ENCODE data around the gene JUND.
A peak's percentile ranks its signal among the peaks of the same experiment; 100 is the strongest.

JUND gene

GRCh38 chr19:18317961-18318800 is 36.8 kb upstream of the JUND start:
- Mint-ChIP-seq H3K4me3 (peak overlapping the region; percentile 68), H3K4me1 (ENCODE audit: low read depth) (peaks cover 53% of the 10 kb centered on the region), H3K27ac (peak overlapping the region; percentile 96), H3K27me3 (no peaks in the 10 kb centered on the region), H3K36me3 (ENCODE audit: low read depth) (peaks cover 48% of the 10 kb centered on the region), H3K9me3 (no peaks in the 10 kb centered on the region)
- intact Hi-C loops (cut with micrococcal nuclease) = loop anchor here (1.0 kb wide), 1 partner anchor 13 kb away; no protein-coding TSS in a partner anchor

- H3K4me1 Mint-ChIP-seq (ENCODE audit: low read depth) = peaks cover 19% of the 10 kb centered on the region
- H3K27me3 Mint-ChIP-seq = no peaks in the 10 kb centered on the region
- H3K36me3 Mint-ChIP-seq (ENCODE audit: low read depth) = peaks cover 80% of the 10 kb centered on the region
- H3K27ac Mint-ChIP-seq = no peak overlapping the region
- no peak overlapping the region for H3K4me3 Mint-ChIP-seq
- H3K9me3 Mint-ChIP-seq = no peaks in the 10 kb centered on the region
- intact Hi-C loops (cut with micrococcal nuclease) = no loop called here
Measured at GRCh38 chr19:18313398-18313797, 32.0 kb upstream of the JUND start.

- H3K27ac Mint-ChIP-seq = peak overlapping the region; percentile 50
Measured at GRCh38 chr19:18312092-18312534, 30.7 kb upstream of the JUND start.

GRCh38 chr19:18311502-18312091 is 30.2 kb upstream of the JUND start:
- intact Hi-C loops (cut with micrococcal nuclease) = no loop called here
- no peak overlapping the region for H3K4me3 Mint-ChIP-seq
- peaks cover 98% of the 10 kb centered on the region for H3K36me3 Mint-ChIP-seq (ENCODE audit: low read depth)
- no peaks in the 10 kb centered on the region for H3K9me3 Mint-ChIP-seq
- H3K27me3 Mint-ChIP-seq = no peaks in the 10 kb centered on the region
- peaks cover 21% of the 10 kb centered on the region for H3K4me1 Mint-ChIP-seq (ENCODE audit: low read depth)
- H3K27ac Mint-ChIP-seq = no peak overlapping the region

More at GRCh38 chr19:18312092-18312534, 30.7 kb upstream of the JUND start:
- Mint-ChIP-seq H3K4me1 (ENCODE audit: low read depth) (peaks cover 16% of the 10 kb centered on the region), H3K9me3 (no peaks in the 10 kb centered on the region), H3K4me3 (no peak overlapping the region), H3K27me3 (no peaks in the 10 kb centered on the region), H3K36me3 (ENCODE audit: low read depth) (peaks cover 93% of the 10 kb centered on the region)
- intact Hi-C loops (cut with micrococcal nuclease) = no loop called here

- Mint-ChIP-seq H3K4me3 (no peak overlapping the region), H3K9me3 (no peaks in the 10 kb centered on the region), H3K4me1 (ENCODE audit: low read depth) (peaks cover 28% of the 10 kb centered on the region), H3K27ac (no peak overlapping the region), H3K36me3 (ENCODE audit: low read depth) (peaks cover 100% of the 10 kb centered on the region), H3K27me3 (no peaks in the 10 kb centered on the region)
- intact Hi-C loops (cut with micrococcal nuclease) = no loop called here
Measured at GRCh38 chr19:18310966-18311365, 29.5 kb upstream of the JUND start.

- Mint-ChIP-seq H3K27ac (no peak overlapping the region), H3K27me3 (no peaks in the 10 kb centered on the region), H3K4me3 (no peak overlapping the region)
Measured at GRCh38 chr19:18310118-18310909, 28.9 kb upstream of the JUND start.

GRCh38 chr19:18309525-18310064 is 28.2 kb upstream of the JUND start:
- H3K9me3 Mint-ChIP-seq = no peaks in the 10 kb centered on the region
- intact Hi-C loops (cut with micrococcal nuclease) = no loop called here
- peaks cover 41% of the 10 kb centered on the region for H3K4me1 Mint-ChIP-seq (ENCODE audit: low read depth)
- H3K27me3 Mint-ChIP-seq = no peaks in the 10 kb centered on the region
- no peak overlapping the region for H3K4me3 Mint-ChIP-seq
- peaks cover 97% of the 10 kb centered on the region for H3K36me3 Mint-ChIP-seq (ENCODE audit: low read depth)
- H3K27ac Mint-ChIP-seq = no peak overlapping the region

More at GRCh38 chr19:18310118-18310909, 28.9 kb upstream of the JUND start:
- Mint-ChIP-seq H3K4me1 (ENCODE audit: low read depth) (peaks cover 34% of the 10 kb centered on the region), H3K9me3 (no peaks in the 10 kb centered on the region), H3K36me3 (ENCODE audit: low read depth) (peaks cover 98% of the 10 kb centered on the region)
- intact Hi-C loops (cut with micrococcal nuclease) = no loop called here

GRCh38 chr19:18308948-18309325 is 27.5 kb upstream of the JUND start:
- peaks cover 93% of the 10 kb centered on the region for H3K36me3 Mint-ChIP-seq (ENCODE audit: low read depth)
- no peak overlapping the region for H3K27ac Mint-ChIP-seq
- no peaks in the 10 kb centered on the region for H3K9me3 Mint-ChIP-seq
- no peak overlapping the region for H3K4me3 Mint-ChIP-seq
- intact Hi-C loops (cut with micrococcal nuclease) = no loop called here
- peaks cover 48% of the 10 kb centered on the region for H3K4me1 Mint-ChIP-seq (ENCODE audit: low read depth)
- H3K27me3 Mint-ChIP-seq = no peaks in the 10 kb centered on the region

- no peak overlapping the region for H3K4me3 Mint-ChIP-seq
Measured at GRCh38 chr19:18308051-18308947, 26.9 kb upstream of the JUND start.

GRCh38 chr19:18307271-18307681 is 25.9 kb upstream of the JUND start:
- H3K36me3 Mint-ChIP-seq (ENCODE audit: low read depth) = peaks cover 77% of the 10 kb centered on the region
- H3K4me1 Mint-ChIP-seq (ENCODE audit: low read depth) = peaks cover 58% of the 10 kb centered on the region
- H3K9me3 Mint-ChIP-seq = no peaks in the 10 kb centered on the region
- H3K27ac Mint-ChIP-seq = peak overlapping the region; percentile 30
- no peaks in the 10 kb centered on the region for H3K27me3 Mint-ChIP-seq
- intact Hi-C loops (cut with micrococcal nuclease) = no loop called here
- H3K4me3 Mint-ChIP-seq = no peak overlapping the region

More at GRCh38 chr19:18308051-18308947, 26.9 kb upstream of the JUND start:
- Mint-ChIP-seq H3K36me3 (ENCODE audit: low read depth) (peaks cover 87% of the 10 kb centered on the region), H3K27ac (no peak overlapping the region), H3K4me1 (ENCODE audit: low read depth) (peaks cover 54% of the 10 kb centered on the region), H3K9me3 (no peaks in the 10 kb centered on the region), H3K27me3 (no peaks in the 10 kb centered on the region)
- intact Hi-C loops (cut with micrococcal nuclease) = no loop called here

GRCh38 chr19:18306888-18307260 is 25.5 kb upstream of the JUND start:
- intact Hi-C loops (cut with micrococcal nuclease) = no loop called here
- Mint-ChIP-seq H3K9me3 (no peaks in the 10 kb centered on the region), H3K4me3 (no peak overlapping the region), H3K4me1 (ENCODE audit: low read depth) (peaks cover 58% of the 10 kb centered on the region), H3K27me3 (no peaks in the 10 kb centered on the region), H3K36me3 (ENCODE audit: low read depth) (peaks cover 73% of the 10 kb centered on the region), H3K27ac (peak overlapping the region; percentile 30)

GRCh38 chr19:18306209-18306887 is 24.9 kb upstream of the JUND start:
- peaks cover 67% of the 10 kb centered on the region for H3K36me3 Mint-ChIP-seq (ENCODE audit: low read depth)
- peak overlapping the region; percentile 87 for H3K27ac Mint-ChIP-seq
- H3K4me3 Mint-ChIP-seq = no peak overlapping the region
- H3K4me1 Mint-ChIP-seq (ENCODE audit: low read depth) = peaks cover 62% of the 10 kb centered on the region
- no peaks in the 10 kb centered on the region for H3K27me3 Mint-ChIP-seq
- intact Hi-C loops (cut with micrococcal nuclease) = no loop called here
- H3K9me3 Mint-ChIP-seq = no peaks in the 10 kb centered on the region
